ENCODE results near the gene ACSS3.

The ACSS3 gene

DNA sequence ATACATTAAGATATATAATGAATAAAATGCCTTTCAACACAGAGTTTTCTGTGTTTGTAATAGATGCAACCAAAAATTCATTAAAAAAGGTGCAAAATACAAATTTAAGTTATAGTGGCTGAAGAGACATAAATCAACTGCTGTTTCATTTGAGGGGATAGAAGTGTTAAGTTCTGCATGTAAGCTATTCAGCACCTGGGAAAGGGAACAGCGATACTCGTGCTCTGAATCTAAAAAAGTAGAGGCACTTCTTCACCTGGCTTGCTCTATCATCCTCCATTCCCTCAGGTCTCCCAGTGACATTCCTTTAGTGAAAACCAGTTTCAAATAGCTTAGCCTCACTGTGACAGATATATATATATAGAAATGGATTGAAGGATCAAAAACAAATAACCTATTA lies 222.6 kb downstream of the ACSS3 start:
- Histone ChIP-seq H3K4me3 (no peak overlapping the region), H3K27ac (no peak overlapping the region)
- TF ChIP-seq, protein P1, sequence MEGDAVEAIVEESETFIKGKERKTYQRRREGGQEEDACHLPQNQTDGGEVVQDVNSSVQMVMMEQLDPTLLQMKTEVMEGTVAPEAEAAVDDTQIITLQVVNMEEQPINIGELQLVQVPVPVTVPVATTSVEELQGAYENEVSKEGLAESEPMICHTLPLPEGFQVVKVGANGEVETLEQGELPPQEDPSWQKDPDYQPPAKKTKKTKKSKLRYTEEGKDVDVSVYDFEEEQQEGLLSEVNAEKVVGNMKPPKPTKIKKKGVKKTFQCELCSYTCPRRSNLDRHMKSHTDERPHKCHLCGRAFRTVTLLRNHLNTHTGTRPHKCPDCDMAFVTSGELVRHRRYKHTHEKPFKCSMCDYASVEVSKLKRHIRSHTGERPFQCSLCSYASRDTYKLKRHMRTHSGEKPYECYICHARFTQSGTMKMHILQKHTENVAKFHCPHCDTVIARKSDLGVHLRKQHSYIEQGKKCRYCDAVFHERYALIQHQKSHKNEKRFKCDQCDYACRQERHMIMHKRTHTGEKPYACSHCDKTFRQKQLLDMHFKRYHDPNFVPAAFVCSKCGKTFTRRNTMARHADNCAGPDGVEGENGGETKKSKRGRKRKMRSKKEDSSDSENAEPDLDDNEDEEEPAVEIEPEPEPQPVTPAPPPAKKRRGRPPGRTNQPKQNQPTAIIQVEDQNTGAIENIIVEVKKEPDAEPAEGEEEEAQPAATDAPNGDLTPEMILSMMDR (IDR thresholded peaks at IDR 0.05) = no peak
- DNase-seq (ENCODE audit: low spot score) = no peak

GRCh38 chr12:81303935-81304334 lies 226.1 kb downstream of the ACSS3 start:
- DNase-seq (ENCODE audit: low spot score) = no peak
- TF ChIP-seq, protein P1 (IDR thresholded peaks at IDR 0.05) = no peak
- no peak overlapping the region for H3K4me3 ChIP-seq
- no peak overlapping the region for H3K27ac ChIP-seq
